ENCODE results near the gene DDX49. TPM values are rescaled to one million over a fixed set of nuclear protein-coding genes. Genes with fewer than 3 reads are reported as not detected.

DDX49 gene
- total and polyA plus RNA-seq, 2 experiments from 2014 or later = 53.4 to 76.0 TPM

GRCh38 chr19:18964121-18964520 is 44.6 kb downstream of the DDX49 start:
- no peak for DNase-seq
- Histone ChIP-seq H3K9ac (no peak overlapping the region), H3K9me2 (ENCODE audit: insufficient read depth) (no peaks in the 10 kb centered on the region), H3K4me2 (ENCODE audit: unreplicated experiment) (no peak overlapping the region), H3K79me2 (ENCODE audit: insufficient read depth) (no peaks in the 10 kb centered on the region), H3K27ac (no peak overlapping the region), H4K20me1 (ENCODE audit: insufficient read depth) (no peaks in the 10 kb centered on the region), H3K27me3 (replicated peaks; ENCODE audit: insufficient read depth) (no peaks in the 10 kb centered on the region), H3F3A (ENCODE audit: insufficient read depth) (peaks cover 3% of the 10 kb centered on the region; the same call in 1 of the 2 replicates), H3K36me3 (ENCODE audit: low read depth) (no peaks in the 10 kb centered on the region), H3K9me3 (ENCODE audit: low read depth) (no peaks in the 10 kb centered on the region), H3K4me1 (ENCODE audit: insufficient read depth) (peaks cover 7% of the 10 kb centered on the region), H3K4me3 (no peak overlapping the region), H2AFZ (no peak overlapping the region)
- WGBS, 2 experiments (ENCODE audit: low coverage in 1 of 2, low lambda C conversion rate in 2 of 2, missing lambda C conversion rate in 2 of 2) = 86 to 89% methylated on average over 9 of the region's 9 CpGs
- in situ Hi-C loops (cut with MboI) = no loop called here
- TF ChIP-seq EZH2phosphoT487 (IDR thresholded peaks at IDR 0.05; ENCODE audit: insufficient read depth, low read depth) (no peak), EZH2 (IDR thresholded peaks at IDR 0.05; ENCODE audit: insufficient read depth, poor library complexity, severe bottlenecking) (no peak)

DNA sequence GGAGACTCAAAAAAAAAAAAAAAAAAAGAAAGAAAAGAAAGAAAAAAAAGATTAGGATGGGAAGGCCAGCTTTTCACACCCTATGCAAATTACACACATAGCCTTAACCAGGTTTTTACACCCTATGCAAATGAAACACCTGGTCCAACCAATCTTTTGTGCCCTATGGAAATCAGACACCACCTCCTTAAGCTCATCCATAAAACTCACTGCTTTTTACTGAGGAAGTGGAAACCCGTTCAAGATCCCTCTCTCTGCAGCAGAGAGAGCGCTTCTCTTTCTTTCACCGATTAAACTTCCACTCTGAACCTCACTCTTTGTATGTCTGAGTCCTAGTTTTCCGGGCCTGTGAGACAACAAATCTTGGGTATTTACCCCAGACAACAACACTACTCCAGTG is 46.8 kb downstream of the DDX49 start:
- Histone ChIP-seq H2AFZ (no peak overlapping the region), H3K4me2 (ENCODE audit: unreplicated experiment) (no peak overlapping the region), H3K36me3 (ENCODE audit: low read depth) (no peaks in the 10 kb centered on the region), H3K27ac (no peak overlapping the region), H3K9me2 (ENCODE audit: insufficient read depth) (no peaks in the 10 kb centered on the region), H3K9me3 (ENCODE audit: low read depth) (no peaks in the 10 kb centered on the region), H3K79me2 (ENCODE audit: insufficient read depth) (no peaks in the 10 kb centered on the region), H3K27me3 (replicated peaks; ENCODE audit: insufficient read depth) (no peaks in the 10 kb centered on the region), H3K4me1 (ENCODE audit: insufficient read depth) (peaks cover 20% of the 10 kb centered on the region), H3K4me3 (no peak overlapping the region), H3K9ac (no peak overlapping the region), H3F3A (ENCODE audit: insufficient read depth) (peaks cover 19% of the 10 kb centered on the region), H4K20me1 (ENCODE audit: insufficient read depth) (no peaks in the 10 kb centered on the region)
- 79 to 93% methylated on average over 4 of the region's 4 CpGs for whole genome bisulfite sequencing, 2 experiments (ENCODE audit: low coverage in 1 of 2, low lambda C conversion rate in 2 of 2, missing lambda C conversion rate in 2 of 2)
- in situ Hi-C loops (cut with MboI) = no loop called here
- DNase-seq = no peak
- no peak for TF ChIP-seq EZH2 (IDR thresholded peaks at IDR 0.05; ENCODE audit: insufficient read depth, poor library complexity, severe bottlenecking)

- WGBS, 2 experiments (ENCODE audit: low coverage in 1 of 2, low lambda C conversion rate in 2 of 2, missing lambda C conversion rate in 2 of 2) = 18 to 29% methylated on average over 11 of the region's 11 CpGs
- Histone ChIP-seq H3K9me3 (ENCODE audit: low read depth) (no peaks in the 10 kb centered on the region), H3K36me3 (ENCODE audit: low read depth) (no peaks in the 10 kb centered on the region), H3F3A (ENCODE audit: insufficient read depth) (peaks cover 19% of the 10 kb centered on the region), H4K20me1 (ENCODE audit: insufficient read depth) (no peaks in the 10 kb centered on the region), H3K9ac (no peak overlapping the region), H3K4me1 (ENCODE audit: insufficient read depth) (peaks cover 26% of the 10 kb centered on the region), H3K27ac (peak overlapping the region; percentile 44; the same call in 1 of the 2 replicates), H3K4me2 (ENCODE audit: unreplicated experiment) (no peak overlapping the region), H3K79me2 (ENCODE audit: insufficient read depth) (no peaks in the 10 kb centered on the region), H3K4me3 (no peak overlapping the region), H3K9me2 (ENCODE audit: insufficient read depth) (no peaks in the 10 kb centered on the region), H3K27me3 (replicated peaks; ENCODE audit: insufficient read depth) (no peaks in the 10 kb centered on the region), H2AFZ (peak overlapping the region; percentile 52; the same call in 1 of the 2 replicates)
- in situ Hi-C loops (cut with MboI) = no loop called here
- peak; percentile 85 for DNase-seq
- TF ChIP-seq EZH2 (IDR thresholded peaks at IDR 0.05; ENCODE audit: insufficient read depth, poor library complexity, severe bottlenecking) (no peak), EZH2phosphoT487 (IDR thresholded peaks at IDR 0.05; ENCODE audit: insufficient read depth, low read depth) (no peak)
Observed at GRCh38 chr19:18967358-18968146, 48.0 kb downstream of the DDX49 start.

DNA sequence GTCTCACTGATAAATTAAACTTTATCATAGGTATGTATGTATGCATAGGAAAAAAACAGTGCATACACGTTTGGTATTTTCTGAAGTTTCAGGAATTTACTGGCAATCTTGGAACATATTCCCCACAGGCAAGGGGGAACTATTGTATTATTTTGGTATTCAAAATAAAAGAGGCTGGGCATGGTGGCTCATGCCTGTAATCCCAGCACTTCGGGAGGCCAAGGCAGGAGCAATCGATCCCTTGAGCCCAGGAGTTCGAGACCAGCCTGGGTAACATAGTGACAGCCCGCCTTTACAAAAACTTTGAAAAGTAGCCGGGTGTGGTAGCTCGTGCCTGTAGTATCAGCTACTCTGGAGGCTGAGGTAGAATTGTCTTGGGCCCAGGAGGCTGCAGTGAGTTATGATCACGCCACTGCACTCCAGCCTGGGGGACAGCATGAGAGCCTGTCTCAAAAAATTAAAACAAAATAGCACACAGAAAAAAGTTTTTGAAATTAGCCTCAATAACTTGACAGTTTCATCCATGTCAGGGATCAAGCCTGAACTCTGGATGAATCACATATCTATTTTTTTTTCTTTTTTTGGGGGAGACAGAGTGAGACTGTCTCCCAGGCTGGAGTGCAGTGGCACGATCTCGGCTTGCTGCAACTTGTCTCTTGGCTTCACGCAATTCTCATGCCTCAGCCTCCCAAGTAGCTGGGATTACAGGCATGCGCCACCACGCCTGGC is 50.6 kb downstream of the DDX49 start:
- Histone ChIP-seq H3F3A (ENCODE audit: insufficient read depth) (peaks cover 19% of the 10 kb centered on the region), H3K4me3 (peak overlapping the region; percentile 14), H3K79me2 (ENCODE audit: insufficient read depth) (no peaks in the 10 kb centered on the region), H3K9me3 (ENCODE audit: low read depth) (no peaks in the 10 kb centered on the region), H3K4me1 (ENCODE audit: insufficient read depth) (peaks cover 29% of the 10 kb centered on the region), H3K27ac (peak overlapping the region; percentile 75), H3K9ac (peak overlapping the region; percentile 29; the same call in 1 of the 2 replicates), H3K4me2 (ENCODE audit: unreplicated experiment) (peak overlapping the region; percentile 49), H2AFZ (0 out of 2 replicates have a peak overlapping the region, but pooled peaks have one; percentile 8), H4K20me1 (ENCODE audit: insufficient read depth) (no peaks in the 10 kb centered on the region), H3K27me3 (replicated peaks; ENCODE audit: insufficient read depth) (no peaks in the 10 kb centered on the region), H3K36me3 (ENCODE audit: low read depth) (no peaks in the 10 kb centered on the region), H3K9me2 (ENCODE audit: insufficient read depth) (no peaks in the 10 kb centered on the region)
- in situ Hi-C loops (cut with MboI) = no loop called here
- 62 to 65% methylated on average over 13 of the region's 13 CpGs for WGBS, 2 experiments (ENCODE audit: low coverage in 1 of 2, low lambda C conversion rate in 2 of 2, missing lambda C conversion rate in 2 of 2)
- no peak for TF ChIP-seq EZH2phosphoT487 (IDR thresholded peaks at IDR 0.05; ENCODE audit: insufficient read depth, low read depth)
- TF ChIP-seq EZH2 (IDR thresholded peaks at IDR 0.05; ENCODE audit: insufficient read depth, poor library complexity, severe bottlenecking) = no peak
- no peak for DNase-seq

Measured in GM23248 (cell line).